Right forelimb (tissue), 1 donor: ENCODE results near the gene SMCHD1.
"Not testable (repeated sequence)": the region's sequence is repeated elsewhere in the genome, so short reads cannot be mapped to it uniquely, and the experiment has no call there.

Experiments
- DNase-seq: peaks from one replicate; pipeline ENCODE4 v3.0.0-alpha.2; 2018

The SMCHD1 gene

DNA sequence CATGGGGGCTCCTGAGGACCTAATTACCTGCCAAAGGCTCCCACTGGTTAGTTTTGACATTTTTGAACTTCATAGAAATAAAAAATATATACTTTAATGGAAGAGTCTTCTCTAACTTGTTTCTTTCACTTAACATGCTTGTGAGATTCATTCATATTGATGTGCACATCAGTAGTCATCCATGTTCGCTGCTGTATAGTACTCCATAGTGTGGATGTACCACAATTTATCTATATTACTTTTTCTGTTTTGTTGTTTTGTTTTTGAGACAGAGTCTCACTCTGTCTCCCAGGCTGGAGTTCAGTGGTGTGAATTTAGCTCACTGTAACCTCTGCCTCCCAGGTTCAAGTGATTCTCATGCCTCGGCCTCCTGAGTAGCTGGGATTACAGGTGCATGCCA is 168.4 kb downstream of the SMCHD1 start:
- DNase-seq: no peak

GRCh38 chr18:2824865-2825264 is 169.3 kb downstream of the SMCHD1 start:
- DNase-seq: no peak

DNA sequence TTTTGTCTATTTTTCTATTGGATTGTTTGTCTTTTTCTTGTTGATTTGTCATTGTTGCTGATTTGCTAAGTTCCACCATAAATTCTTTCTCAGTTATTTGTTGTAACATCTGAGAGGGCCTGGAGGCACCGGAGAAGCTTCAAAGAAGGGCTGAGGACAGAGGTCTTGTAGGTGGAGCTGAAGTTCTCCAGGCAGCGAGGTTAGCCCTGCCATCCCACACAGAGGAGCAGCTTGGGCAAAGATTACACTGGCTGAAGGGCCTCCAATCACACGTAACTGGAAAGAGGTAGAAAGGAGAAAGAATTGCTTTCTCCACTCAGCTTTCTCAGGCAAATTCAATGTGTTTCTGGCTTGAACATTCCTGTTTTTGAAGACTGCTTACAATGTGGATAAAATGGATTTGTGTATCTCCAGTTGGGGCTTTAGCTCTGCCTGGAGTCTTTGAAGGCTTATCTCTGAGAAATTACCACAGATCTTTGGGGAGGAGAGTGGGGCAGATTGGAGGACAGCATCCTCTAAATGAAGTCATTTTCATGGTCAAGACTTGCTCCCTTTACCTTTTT is 170.2 kb downstream of the SMCHD1 start:
- DNase-seq: no peak

DNA sequence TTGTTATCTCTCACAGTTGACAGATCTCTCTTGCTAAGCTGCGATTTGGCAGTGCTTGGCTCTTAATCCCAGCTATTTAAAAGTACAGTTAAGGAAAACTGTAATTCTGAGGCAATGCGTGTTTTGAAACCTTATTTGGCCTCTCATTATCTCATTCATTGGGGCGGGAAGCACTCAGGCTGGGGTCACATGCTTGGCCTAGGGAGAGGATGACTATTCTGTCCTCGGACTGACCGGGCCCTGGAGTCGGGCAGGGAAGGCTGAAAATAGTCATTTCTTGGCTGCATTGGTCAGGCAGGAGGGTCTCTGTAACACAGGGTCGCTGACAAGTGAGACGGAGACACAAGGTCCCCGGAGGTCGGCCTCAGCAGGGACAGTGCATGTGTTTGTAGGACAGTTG is 171.1 kb downstream of the SMCHD1 start:
- DNase-seq: no peak

- no peak for DNase-seq
These were observed 171.5 kb downstream of the SMCHD1 start for GRCh38 chr18:2827061-2827460.

DNA sequence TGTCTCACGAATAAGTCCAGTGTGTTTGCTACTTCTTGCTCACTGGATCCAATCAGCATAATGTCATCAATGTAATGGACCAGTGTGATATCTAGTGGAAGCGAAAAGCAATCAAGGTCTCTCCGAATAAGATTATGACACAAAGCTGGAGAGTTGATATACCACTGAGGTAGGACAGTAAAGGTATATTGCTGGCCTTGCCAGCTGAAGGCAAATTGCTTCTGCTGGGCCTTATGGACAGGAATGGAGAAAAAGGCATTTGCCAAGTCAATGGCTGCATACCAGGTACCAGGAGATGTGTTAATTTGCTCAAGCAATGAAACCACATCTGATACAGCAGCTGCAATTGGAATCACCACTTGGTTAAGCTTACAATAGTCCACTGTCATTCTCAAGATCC is 180.6 kb downstream of the SMCHD1 start:
- DNase-seq: not testable (repeated sequence)

GRCh38 chr18:2837290-2837689 is 181.8 kb downstream of the SMCHD1 start:
- DNase-seq: not testable (repeated sequence)

DNA sequence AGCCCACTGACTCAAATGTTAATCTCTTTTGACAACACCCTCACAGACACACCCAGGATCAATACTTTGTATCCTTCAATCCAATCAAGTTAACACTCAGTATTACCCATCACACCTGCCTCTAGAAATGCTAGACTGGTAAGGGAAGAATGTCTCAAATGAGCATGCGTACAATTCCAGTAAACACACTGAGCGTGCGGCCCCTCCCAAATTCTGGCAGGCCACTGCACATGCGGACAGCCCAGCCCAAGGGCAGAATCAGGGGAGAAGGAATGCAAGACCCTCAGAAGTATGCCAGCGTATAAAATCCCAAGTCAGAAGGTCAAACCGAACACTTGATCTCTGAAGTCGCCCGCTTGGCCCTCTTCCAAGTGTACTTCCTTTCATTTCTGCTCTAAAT is 183.7 kb downstream of the SMCHD1 start:
- no peak for DNase-seq

- DNase-seq: no peak
These were observed 185.0 kb downstream of the SMCHD1 start for GRCh38 chr18:2840521-2840920.

- no peak for DNase-seq
These were observed 187.6 kb downstream of the SMCHD1 start for GRCh38 chr18:2843146-2843545.

DNA sequence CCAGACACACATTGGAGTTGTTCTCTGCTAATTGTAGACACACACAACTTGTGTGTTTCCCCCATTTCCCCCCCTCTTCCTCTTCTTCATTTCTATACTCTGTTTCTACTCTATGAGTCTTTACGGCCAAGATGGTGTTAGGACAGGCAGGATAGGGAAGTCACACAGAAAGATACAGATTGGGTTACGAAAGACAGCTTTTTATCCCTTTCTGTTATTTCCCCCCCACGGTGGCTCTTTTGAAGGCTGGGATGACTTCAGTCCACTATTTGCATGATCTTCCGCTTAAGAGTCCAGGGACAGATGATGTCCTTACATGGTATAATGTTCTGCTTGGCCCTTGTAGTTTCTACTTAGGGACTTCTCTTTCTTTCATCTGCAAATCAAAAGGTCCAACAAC is 189.6 kb downstream of the SMCHD1 start:
- no peak for DNase-seq

- peak; percentile 89 for DNase-seq
These were observed 191.2 kb downstream of the SMCHD1 start, which contains the start of gene EMILIN2 for GRCh38 chr18:2846636-2847316. EMILIN2 (plus strand) TSS chr18:2847006; CDS start chr18:2847189, 183 bp downstream.

DNA sequence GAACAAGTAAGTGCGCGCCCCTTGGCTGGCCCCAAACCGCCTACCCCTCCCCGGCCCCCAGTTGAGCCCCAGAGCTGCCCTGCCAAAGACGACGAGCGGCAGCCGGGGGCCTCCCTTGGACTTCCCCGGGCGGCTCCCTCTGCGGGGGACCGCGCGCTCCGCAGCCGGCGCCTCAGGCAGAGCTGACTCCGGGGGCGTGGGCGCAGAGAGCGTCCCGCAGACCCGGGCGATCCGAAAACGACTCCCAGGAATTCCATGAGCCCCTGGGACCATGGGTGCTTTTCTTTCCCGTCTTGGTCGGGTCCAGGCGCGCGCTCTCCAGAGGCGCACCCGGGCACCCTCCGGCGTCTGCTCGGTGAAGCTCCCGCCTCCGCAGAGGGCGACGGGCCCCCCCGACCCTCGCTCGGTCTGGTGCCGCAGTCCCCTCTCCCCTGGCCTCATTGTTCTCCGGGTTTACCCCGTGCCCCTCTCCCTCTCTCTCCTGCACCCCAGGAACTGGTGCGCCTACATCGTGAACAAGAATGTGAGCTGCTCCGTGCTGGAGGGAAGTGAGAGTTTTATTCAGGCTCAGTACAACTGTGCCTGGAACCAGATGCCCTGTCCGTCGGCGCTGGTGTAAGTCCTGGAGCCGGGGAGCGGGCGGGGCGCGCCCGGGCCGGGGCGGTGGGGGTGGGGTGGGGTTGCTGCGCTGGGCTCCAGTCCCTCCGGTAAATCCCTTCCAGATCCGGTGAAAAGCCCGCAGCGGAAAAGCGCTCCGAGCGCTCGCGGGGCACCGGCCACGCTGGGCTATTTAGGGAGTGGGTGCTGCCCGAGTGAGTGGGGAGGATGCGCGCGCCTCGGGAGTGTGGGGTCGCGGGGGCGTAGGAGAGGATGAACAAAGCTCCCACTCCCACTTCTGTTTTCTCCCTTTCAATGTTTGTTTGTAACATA is 192.1 kb downstream of the SMCHD1 start:
- DNase-seq: peak; percentile 72

DNA sequence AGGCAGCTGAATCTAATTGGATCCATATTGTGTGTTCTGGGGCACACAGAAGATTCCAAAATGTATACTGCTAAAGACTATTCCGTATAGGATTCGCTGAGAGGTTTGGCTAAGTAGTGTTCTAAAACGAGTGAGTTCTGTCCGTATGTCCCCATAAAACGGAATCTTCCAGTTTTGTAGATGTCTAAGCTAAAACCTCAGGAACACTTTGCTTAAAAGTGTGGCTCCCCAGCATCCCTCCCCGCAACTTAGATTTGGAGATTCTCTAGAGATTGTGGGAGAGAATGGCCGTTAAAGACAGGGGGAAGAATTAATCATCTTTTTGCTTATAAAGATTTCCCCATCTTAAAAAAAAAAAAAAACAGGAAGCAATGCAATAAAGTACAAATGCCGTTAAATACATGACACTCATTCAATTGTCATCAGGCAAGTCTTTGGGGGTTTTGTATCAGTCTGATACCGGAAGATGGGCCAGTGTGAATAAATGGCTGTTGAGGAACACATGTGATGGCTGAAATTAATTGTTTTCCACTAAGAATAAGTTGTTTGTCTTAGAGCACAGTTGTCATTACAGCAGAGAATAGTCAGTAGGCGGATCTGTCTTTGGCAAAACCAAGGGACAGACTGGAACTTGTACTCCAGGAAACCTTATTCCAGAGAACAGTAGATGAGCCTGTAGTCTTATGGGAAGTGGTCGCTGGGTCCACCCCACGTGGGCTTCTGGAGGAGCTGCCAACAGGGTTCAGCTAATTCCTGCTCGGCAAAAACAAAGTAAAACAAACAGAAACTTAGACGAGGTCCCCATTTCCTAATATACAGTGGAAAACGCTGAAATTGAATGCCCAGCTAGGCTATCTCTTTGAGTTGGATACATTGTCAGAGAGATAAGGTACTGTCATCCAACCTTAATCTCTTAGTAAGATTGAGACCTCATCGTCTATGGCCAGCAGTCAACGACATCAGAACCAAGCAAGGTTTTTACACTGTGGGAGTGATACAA is 193.0 kb downstream of the SMCHD1 start:
- DNase-seq: no peak

DNA sequence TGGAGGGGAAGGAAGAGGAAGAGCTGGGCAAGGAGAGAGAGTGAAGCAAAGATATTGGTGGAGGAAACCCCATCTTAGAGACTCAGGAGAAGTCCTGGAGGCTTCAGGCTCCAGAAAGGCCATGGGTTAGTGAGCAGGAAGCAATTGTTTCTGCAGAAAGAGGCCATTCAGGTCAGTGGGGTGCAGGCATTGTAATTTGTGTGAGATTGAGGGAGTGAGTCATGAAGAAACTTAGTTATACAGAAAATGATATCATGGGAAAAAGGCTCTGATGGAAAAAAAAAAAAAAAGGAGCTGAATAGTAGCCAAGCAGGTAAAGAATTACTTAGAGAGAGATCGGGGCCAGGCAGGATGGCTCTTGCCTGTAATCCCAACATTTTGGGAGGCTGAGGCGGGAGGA is 195.3 kb downstream of the SMCHD1 start:
- DNase-seq: no peak

DNA sequence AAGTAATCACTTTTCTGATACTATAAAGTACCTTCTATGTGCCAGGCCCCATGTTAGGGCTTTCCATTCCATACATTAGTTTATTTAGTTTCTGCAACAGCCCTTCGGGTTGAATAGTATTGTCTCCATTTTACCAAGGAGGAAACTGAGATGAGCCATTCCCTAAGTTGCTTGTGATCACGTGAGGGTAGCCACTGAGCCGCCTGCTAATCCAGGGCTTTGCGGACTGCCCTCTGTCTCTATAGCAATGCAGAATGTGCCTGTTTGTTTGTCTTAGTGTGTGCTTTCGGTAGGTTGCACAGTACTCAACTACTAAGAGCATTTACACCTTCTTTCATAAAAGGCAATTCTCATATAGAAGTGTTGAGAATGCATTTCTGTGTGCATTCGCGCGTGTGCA is 196.2 kb downstream of the SMCHD1 start:
- no peak for DNase-seq

DNA sequence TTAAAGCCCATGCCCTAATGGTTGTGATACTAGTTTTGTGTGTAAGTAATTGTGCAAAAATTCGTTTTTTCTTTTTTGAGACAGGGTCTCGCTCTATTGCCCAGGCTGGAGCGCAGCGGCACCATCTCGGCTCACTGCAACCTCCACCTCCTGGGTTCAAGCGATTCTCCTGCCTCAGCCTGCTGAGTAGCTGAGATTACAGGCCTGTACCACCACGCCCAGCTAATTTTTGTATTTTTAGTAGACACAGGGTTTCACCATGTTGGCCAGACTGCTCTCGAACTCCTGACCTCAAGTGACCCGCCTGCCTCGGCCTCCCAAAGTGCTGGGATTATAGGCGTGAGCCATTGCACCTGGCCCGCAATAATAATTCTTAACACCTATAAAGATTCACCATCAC is 196.9 kb downstream of the SMCHD1 start:
- not testable (repeated sequence) for DNase-seq

GRCh38 chr18:2853173-2853925 is 197.8 kb downstream of the SMCHD1 start:
- no peak for DNase-seq

DNA sequence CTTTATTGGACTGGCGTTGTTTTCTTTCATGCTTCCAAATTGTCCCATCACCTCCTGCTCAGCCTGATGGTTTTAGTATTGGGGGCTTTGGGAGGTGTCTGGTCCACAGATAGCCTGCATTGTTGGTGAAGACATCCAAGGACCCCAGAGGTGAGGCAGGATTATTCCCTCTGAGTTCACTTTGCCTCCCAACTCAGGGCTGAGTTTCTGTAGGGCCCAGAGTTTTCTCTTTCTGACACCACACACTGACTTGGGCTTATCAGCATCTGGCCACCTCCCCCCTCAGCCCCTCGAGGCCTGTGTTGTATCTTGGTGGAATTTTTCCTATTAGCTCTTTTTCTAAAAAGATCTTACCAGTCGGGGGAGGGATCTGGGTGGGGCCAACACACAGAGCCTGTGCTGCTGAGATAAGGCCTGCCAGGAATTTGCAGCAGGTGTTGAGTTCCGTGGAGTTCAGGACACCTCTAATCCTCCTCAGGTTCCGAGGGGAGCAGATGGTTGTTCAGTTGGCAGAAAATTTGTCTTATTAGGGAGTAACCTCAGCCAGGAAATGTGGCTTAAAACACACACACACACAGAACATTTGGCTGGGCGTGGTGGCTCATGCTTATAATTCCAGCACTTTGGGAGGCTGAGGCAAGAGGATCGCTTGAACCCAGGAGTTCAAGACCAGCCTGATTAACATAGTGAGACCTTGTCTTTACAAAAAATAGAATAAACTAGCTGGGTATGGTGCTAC is 198.6 kb downstream of the SMCHD1 start:
- no peak for DNase-seq
